ENCODE data around the gene PPP1R11.
"Not testable (repeated sequence)": the region's sequence is repeated elsewhere in the genome, so short reads cannot be mapped to it uniquely, and the experiment has no call there.

PPP1R11 gene

GRCh38 chr6:30097902-30098768, 31.1 kb downstream of the PPP1R11 start:
- DNase-seq (ENCODE audit: low read depth in 1 of 2, low spot score in 1 of 2) = no peak

GRCh38 chr6:30100154-30100553, 33.2 kb downstream of the PPP1R11 start:
- DNase-seq (ENCODE audit: low read depth in 1 of 2, low spot score in 1 of 2) = no peak

GRCh38 chr6:30100585-30101443, 33.8 kb downstream of the PPP1R11 start:
- DNase-seq (ENCODE audit: low read depth in 1 of 2, low spot score in 1 of 2) = no peak

GRCh38 chr6:30101444-30102413, 34.7 kb downstream of the PPP1R11 start:
- DNase-seq (ENCODE audit: low read depth in 1 of 2, low spot score in 1 of 2) = peak; percentile 47 to 57

- DNase-seq (ENCODE audit: low read depth in 1 of 2, low spot score in 1 of 2) = no peak
Observed at GRCh38 chr6:30102414-30102969, 35.5 kb downstream of the PPP1R11 start.

GRCh38 chr6:30102970-30103871, 36.2 kb downstream of the PPP1R11 start:
- DNase-seq (ENCODE audit: low read depth in 1 of 2, low spot score in 1 of 2) = peak; percentile 62 to 67

- DNase-seq (ENCODE audit: low read depth in 1 of 2, low spot score in 1 of 2) = no peak
Observed at GRCh38 chr6:30103872-30104179, 36.8 kb downstream of the PPP1R11 start.

- DNase-seq (ENCODE audit: low read depth in 1 of 2, low spot score in 1 of 2) = no peak
Observed at GRCh38 chr6:30104661-30105060, 37.7 kb downstream of the PPP1R11 start.

- no peak for DNase-seq (ENCODE audit: low read depth in 1 of 2, low spot score in 1 of 2)
Observed at GRCh38 chr6:30111266-30111856, 44.4 kb downstream of the PPP1R11 start.

- no peak for DNase-seq (ENCODE audit: low read depth in 1 of 2, low spot score in 1 of 2)
Observed at GRCh38 chr6:30112402-30112994, 45.5 kb downstream of the PPP1R11 start.

- no peak for DNase-seq (ENCODE audit: low read depth in 1 of 2, low spot score in 1 of 2)
Observed at GRCh38 chr6:30113003-30113759, 46.2 kb downstream of the PPP1R11 start, which contains the start of gene TRIM31. Gene TRIM31, minus strand, starts transcription at chr6:30113090. Its CDS starts 285 bp downstream, at chr6:30112805.

GRCh38 chr6:30113841-30114240, 46.8 kb downstream of the PPP1R11 start:
- DNase-seq (ENCODE audit: low read depth in 1 of 2, low spot score in 1 of 2) = no peak

- no peak for DNase-seq (ENCODE audit: low read depth in 1 of 2, low spot score in 1 of 2)
Observed at GRCh38 chr6:30116724-30117123, 49.7 kb downstream of the PPP1R11 start.

GRCh38 chr6:30118691-30119090, 51.7 kb downstream of the PPP1R11 start:
- DNase-seq (ENCODE audit: low read depth in 1 of 2, low spot score in 1 of 2) = not testable (repeated sequence)
